ENCODE results near the gene PIGM.

DNA sequence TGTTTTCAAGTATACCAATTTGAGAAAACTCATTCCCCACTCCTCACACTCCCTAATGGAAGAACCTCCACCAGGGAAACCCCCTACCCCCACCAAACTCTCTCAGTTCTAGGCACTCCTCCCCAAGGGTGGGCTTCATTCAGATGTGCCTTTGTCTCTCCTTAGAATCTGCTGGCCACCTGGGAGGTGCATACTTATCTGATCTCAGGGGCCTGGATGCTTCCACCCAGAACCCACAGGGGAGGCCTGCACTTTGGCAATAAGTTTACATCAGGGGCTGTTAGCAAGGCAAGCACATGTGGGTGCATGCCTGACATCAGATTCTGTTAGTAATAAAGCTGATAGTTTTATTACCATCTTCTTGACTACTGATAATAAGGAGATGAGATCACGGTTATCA lies 45.3 kb downstream of the PIGM start:
- TF ChIP-seq CTCF (IDR thresholded peaks at IDR 0.05), result no peak
- TF ChIP-seq POLR2A (IDR thresholded peaks at IDR 0.05), result no peak
- no peak for TF ChIP-seq POLR2AphosphoS5 (IDR thresholded peaks at IDR 0.05)
- no peak for TF ChIP-seq EP300 (IDR thresholded peaks at IDR 0.05)
